SIG-M5 treated with dmso at 0.1 percent for 504 hours (cell line): ENCODE results near the gene LTN1.
A peak's percentile ranks its signal among the peaks of the same experiment; 100 is the strongest.
"Not testable (repeated sequence)": the region's sequence is repeated elsewhere in the genome, so short reads cannot be mapped to it uniquely, and the experiment has no call there.

Source experiments
- DNase-seq: peaks from one replicate; lab custom pipeline; 2025; ENCODE audit not compliant: unreplicated experiment; lab: John Stamatoyannopoulos, UW

LTN1 gene

DNA sequence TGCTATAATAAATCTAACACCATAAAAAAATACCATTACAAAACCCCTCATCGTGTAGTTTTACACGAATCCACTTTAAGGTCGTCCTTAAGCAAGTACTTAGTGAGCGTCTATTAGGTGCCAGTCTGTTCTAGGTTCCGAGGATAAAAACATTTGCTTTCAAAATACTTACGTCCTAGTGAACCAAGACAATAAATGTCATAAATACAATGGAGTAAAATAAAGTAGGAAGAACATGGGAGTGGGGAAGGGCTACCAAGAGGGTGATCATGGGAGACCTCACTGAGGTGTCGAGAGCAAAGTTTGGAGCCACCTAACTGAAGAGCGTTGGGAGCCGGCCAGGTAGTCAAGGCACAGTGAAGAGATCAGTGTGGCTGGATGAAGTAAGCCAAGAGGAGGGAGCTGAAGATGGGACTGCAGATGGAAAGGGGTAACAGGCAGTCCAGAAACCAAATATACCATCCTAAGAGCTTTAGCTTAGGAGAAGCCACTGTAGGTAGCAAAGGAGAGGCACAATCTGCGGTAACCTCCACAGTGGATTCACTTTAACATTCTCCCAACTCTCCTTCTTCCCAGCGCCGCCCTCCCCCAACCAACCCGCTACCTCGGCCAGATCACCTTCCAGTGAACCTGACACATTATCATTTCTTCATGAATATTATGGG, 684 bp downstream of the LTN1 start:
- peak; percentile 15 for DNase-seq

DNA sequence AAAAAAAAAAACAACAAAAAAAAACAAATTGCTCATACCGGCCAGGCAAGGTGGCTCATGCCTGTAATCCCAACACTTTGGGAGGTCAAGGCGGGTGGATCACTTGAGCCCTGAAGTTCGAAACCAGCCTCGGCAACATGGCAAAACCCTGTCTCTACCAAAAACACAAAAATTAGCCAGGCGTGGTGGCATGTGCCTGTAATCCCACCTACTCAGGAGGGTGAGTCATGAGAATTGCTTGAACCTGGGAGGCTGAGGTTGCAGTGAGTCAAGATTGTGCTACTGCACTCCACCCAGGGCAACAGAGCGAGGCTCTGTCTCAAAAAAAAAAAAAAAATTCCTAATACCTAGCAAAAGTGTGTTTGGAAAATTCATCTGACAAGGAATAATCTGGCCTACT, 4.5 kb downstream of the LTN1 start:
- not testable (repeated sequence) for DNase-seq

DNA sequence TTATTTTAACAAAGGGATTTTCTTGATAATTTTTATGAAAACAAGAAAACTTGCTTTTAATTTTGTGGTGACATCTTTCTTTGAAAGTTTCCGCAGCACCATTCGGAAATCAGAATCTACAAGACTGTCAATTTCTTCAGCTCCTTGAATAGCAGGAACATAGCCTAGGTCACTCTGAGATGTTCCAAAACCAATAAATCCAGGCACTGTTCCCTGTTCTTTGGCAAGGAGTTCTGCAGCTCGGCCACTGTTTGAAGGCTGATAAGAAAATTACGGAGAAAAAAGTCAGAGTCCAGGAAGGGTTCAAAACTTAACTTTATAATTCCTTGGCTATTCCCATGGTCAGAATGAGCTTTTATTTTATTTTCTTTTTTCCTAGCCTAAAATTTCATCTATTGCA, 6.0 kb downstream of the LTN1 start:
- DNase-seq: no peak

DNA sequence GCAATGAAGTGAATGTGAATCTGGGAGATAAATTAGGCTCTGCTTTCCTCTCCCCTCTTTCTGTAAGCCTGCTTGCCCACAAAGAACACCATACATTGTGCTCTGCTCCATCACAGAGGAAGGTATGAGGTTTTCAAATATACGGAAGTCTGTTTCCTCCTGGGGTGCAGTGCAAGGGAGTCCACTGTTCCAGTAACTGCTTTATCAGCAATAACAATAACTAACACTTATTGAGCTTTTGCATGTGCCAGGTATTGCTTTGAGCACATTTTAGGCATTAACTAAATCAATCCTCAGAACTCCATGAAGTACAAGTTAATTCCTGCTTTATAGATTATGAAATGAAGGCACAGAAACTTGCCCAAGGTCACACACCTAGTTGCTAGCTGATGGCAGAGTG, 10.0 kb downstream of the LTN1 start:
- no peak for DNase-seq

DNA sequence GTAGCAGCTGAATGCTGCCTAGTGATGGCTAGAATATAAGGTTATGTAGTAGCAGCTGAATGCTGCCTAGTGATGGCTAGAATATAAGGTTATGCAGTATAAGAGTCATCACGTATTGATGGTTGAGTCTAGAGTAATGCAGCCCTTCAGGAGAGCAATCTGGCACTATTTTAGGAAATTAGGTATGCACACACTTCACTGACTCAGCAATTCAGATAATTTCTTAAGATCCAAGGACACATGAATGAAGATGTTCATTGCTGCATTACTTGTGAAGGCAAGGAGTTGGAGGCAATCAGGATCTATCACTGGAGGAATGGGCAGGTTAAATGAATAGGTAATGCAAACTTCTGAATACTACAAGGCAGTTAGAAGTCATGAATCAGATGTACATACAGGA, 13.6 kb downstream of the LTN1 start:
- no peak for DNase-seq

DNA sequence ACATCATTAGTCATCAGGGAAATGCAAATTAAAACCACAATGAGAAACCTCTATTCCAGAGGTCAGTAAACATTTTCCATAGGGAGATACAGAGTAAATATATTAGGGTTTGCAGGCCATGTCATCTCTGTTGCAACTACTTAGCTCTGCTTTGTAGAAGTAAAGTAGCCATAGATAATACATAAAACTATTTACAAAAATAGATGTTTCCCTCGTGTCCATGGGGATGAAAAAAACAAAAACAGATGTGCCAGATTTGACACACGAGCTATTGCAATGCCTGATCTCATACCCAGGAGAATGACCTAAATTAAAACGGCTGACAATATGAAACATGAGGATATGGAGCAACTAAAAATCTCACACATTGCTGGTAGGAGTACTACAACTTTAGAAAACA, 17.3 kb downstream of the LTN1 start:
- no peak for DNase-seq

DNA sequence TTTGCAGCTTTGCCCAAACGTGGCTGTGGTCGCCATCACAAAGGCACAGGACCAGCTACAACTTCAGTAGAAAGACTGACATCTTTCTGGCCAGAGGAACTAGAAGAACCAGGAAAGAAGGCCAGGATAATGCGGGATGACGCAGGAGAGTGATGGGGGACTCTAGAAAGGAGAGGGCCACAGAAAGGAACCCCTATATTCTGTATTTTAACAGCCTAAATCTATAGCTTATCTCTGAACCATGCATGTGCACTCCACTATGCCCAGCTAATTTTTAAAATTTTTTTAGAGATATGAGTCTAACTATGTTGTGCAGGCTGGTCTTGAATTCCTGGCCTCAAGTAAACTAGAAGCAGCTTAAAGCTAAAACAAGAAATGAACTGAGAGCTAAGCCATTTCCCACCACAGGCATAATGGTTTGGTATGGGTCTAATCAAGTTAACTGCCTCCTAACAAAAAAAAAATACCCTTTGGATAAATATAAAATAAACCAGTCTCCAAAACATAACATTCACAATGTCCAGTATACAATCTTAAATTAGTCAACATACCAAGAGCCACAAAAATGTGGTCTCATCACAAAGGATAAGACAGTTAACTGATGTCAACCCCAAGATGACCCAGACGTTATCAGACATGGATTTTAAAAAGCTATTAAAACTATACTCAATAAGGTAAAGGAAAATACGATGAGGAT, 18.0 kb downstream of the LTN1 start:
- no peak for DNase-seq

DNA sequence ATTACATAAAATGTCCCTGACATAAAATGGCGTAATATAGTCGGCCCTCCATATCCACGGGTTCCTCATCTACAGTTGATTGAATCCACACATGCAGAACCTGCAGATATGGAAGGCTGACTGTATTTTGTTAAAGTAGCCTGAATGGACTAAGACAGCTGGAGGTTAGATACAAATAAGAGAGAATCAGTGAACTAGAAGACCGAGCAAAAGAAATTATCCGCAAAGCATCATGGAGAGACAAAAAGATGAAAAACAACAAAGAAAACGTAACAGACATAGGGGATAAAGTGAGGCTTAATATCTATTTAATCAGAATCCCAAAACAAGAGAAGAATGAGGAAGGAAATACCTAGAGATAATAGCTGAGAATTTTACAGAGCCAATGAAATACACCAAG, 20.3 kb downstream of the LTN1 start:
- DNase-seq: no peak

DNA sequence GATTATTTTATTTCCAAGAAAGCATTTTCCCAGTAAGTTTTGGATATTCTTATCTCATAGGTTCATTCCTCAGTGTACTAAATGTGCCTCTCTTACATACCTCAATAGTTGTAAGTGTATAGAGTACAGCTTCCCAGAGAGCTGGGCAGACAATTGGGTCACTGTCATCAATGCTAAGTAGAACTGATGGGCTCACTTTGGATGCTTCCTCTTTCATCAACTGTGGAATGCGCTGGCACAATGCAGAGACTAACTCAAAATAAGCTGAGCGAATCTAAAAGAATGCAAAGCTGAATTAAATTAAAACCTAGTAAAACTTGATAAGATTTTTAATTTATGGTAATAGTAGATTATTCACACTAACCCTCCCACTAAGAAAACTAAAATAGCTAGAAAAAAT, 21.5 kb downstream of the LTN1 start:
- DNase-seq: no peak

DNA sequence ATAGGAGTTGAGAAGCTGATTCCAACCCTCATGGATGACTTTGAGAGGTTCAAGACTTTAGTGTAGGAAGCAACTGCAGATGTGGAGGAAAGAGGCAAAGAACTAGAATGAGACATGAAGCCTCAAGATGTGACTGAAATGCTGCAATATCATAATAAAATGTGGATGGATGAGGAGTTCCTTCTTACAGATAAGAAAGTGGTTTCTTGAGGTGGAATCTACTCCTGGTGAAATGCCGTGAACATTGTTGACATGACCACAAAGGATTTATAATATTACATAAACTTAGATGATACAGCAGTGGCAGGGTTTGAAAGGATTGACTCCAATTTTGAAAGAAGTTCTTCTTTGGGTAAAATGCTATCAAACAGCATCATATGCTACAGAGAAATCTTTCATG, 28.8 kb downstream of the LTN1 start:
- DNase-seq: no peak

DNA sequence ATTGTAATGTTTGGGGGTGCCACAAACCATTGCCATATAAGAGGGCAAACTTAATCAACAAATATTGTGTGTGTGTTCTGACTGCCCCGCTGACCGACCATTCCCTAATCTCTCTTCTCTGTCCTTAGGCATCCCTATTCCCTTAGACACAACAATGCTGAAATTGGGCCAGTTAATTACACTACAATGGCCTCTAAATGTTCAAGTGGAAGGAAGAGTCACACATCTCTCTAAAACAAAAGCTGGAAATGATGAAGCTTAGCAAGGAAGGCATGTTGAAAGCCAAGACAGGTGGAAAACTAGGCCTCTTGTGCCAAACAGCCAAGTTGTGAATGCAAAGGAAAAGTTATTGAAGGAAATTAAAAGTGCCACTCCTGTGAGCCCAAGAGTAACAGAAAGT, 30.2 kb downstream of the LTN1 start:
- no peak for DNase-seq

DNA sequence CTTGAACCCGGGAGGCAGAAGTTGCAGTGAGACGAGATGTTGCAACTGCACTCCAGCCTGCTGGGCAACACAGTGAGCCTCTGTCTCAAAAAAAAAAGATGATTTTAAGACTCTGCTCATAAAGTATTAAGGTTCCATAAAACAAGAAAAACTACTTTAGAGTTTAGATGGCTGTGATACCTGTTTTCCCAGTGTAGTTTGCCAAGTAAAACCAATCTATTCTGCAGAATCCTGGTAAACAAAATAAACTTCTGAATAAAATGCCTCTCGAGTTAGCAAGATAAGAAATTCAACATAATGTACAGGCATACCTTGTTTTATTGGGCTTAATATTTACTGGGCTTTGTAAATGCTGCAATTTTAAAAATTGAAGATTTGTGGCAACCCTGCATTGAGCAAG, 30.8 kb downstream of the LTN1 start:
- DNase-seq: no peak

DNA sequence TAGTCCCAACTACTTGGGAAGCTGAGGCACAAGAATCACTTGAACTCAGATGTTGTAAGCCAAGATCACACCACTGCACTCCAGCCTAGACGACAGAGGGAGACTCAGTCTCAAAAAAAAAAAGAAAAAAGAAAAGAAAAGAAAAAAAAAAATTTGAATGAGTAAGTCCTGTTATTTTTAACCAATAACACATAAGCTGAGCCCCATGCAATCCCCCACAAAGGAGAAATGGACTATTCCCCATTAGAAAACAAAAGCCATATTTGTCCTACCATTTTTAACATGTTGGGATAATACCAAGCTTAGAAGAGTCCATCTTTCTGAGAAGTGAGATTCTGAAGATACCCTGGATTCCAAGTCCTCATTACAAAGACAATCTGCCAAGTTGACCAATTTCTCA, 32.4 kb downstream of the LTN1 start:
- no peak for DNase-seq

DNA sequence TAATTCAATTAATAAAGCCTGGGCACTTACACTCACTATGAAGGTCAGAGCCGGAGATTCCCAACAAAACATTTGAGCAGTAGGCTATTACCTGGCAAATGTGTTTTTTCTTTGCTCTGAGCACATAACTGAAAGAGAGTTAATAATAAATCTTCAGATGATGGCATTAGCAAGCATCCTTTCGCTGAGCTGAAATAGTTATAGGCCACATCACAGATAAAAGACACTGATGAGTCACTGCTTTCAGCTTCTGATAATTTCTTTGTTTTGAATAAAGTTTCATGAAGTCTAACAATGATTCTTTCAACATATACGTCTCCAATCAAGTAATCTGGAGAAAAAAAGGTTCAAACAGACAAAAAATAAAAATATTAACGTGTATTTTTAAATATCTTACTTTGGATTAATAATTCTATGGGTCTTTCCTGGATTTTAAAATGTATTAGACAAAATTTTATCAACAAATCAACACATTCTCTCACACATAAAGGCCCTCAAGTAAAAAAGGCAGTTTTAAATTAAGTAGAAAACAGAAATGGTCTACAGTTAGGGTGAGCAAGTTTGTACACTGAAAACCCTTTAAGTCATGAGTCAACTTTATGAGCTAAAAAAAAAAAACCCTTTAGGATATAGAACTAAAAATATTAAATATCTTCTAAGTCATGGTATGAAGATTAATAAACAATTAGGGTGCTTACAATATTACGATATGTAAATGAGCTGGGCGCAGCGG, 33.1 kb downstream of the LTN1 start:
- no peak for DNase-seq

DNA sequence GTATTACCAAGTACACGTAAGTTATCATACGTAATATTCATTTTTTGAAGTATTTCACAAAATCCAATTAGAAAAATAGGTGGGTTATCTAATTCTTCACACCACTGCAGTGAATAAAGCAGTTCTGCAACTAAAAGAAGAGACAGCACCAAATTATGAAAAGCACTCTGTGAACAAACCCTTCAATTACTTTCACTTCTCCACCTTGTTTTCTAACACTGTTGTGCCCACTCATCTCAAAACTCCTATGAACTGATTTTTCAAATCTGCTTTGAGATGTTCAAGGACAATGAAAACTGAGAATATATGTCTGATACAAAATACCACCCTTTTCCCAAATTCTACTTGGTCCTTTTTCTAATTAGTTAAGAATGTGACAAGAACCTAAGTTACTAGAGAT, 39.4 kb downstream of the LTN1 start:
- DNase-seq: no peak

DNA sequence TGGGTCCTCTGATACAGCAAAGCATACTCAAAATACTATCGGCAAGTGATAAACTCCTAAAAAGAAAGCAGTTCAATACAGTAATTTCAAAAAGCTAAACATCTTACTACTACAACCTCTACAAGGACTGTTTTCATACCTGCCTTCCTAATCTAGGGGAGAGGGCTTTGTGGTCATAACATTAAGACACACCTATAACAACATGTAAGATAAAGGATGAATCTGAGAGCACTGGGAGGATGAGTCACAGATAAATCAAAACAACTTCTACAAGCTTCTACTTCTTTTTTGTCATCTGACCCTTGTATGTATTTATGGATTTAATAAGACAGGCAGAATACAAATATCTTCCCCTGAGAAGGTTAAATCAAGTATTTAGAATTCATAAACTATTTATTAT, 40.0 kb downstream of the LTN1 start:
- DNase-seq: no peak

DNA sequence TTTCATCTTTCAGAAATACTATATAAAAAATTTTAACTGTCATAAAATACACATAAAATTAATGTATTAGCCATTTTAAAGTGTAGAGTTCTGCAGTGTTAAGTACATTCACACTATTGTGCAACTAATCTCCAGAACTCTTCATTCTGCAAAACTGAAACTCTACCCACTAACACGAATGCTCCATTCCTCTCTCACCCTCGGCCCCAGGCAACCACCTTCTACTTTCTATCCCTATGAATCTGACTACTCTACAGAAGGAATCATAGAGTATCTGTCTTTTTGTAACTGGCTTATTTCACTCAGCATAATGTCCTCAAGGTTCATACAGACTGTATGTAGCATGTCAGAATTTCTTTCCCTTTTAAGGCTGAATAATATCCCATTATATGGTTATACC, 43.4 kb downstream of the LTN1 start:
- no peak for DNase-seq

DNA sequence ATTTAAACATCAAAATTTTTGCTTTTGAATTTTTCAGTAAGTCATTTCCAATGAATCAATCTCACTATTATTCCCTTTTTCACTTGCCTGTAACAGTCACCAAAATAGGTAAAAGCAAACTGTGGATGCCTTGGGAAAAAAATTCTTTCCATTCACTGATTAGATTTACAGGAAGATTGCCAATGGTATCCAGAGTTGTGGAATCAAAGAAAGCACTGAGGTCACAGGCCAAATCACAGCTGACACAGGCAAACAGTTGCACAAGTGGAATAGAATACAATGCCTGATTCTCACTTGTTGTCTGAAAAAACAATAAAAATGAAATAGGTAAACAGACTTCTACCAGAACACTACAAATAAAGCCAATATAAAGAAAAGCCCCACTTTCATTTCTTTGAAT, 48.4 kb downstream of the LTN1 start:
- DNase-seq: no peak

DNA sequence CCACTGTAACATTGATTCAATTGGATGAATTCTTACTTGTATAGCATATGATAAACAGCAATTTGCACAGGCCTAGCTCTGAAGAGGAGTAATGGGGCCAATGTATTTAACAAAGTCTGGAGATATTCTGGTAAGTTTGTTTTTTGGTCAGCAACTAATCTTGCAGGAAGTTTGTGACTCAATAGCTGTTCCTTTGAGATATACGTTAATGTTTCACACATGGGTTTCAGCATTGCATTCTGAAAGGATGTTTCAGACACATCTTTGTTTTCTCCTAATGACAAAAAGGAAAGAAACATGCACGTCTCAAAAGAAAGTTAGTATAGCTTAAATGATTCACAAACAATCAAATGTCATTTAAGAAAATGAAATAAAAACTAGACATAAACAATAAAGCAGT, 49.0 kb downstream of the LTN1 start:
- DNase-seq: no peak

DNA sequence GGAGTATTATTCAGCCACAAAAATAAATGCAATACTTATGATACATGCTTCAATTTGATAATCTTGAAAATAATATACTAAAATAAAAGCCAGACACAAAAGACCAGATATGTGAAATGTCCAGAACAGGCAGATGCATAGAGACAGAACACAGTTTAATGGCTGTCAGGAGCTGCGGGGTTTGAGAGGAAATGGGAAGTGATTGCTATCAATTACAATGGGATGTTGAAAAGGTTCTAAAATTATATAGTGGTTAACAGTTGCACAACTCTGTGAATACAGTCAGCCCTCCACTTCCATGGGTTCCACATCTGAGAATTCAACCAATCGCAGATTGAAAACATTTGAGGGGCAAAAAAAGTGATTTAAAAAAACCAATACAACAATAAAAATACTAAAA, 54.0 kb downstream of the LTN1 start:
- peak; percentile 91 for DNase-seq

DNA sequence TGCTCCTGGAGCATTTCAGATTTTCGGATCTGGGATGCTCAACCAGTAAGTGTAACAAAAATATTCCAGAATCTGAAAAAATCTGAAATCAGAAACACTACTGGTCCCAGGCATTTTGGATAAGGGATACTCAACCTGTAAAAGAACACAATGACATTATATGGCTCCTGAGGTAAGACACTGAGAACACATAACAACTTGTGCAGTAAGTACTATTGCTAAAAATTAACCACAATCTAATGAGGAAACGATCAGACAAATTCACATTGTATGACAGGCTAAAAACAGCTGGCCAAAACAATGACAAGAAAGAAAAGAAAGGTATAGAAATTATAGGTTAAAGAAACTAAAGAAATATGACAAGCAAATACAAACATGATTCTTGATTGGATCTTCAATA, 54.9 kb downstream of the LTN1 start:
- peak; percentile 15 for DNase-seq

DNA sequence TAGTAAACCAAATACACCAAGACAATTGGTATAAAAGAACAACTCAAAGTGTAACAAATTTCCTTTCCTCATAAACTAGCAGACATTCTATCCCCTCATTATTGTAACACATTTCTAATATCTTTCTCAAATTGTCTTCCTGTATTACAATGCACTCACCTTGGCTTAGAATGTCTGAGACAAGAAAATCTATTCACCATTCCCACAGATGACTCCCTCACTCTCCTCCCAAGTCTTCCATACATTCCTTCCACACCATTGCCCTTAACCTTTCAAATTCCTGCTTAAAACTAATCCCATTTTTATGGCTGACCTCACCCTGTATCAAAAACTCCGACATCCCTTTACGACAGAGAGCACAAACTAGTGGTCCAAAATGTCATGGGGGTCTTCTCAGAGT, 56.0 kb downstream of the LTN1 start:
- no peak for DNase-seq
